ENCODE results near the gene DYNAP. TPM values are rescaled to one million over a fixed set of nuclear protein-coding genes. Genes with fewer than 3 reads are reported as not detected.

Gene DYNAP
- total RNA-seq, 1 donor from 2014 or later, result not detected

GRCh38 chr18:54636217-54636616 lies 45.2 kb downstream of the DYNAP start:
- DNase-seq (ENCODE audit: low read depth in 2 of 2), result no peak

GRCh38 chr18:54641734-54642133 lies 50.7 kb downstream of the DYNAP start:
- DNase-seq (ENCODE audit: low read depth in 2 of 2), result no peak

- peak in 1 of 2 donors; percentile 19 for DNase-seq (ENCODE audit: low read depth in 2 of 2)
Measured at GRCh38 chr18:54647176-54647575, 56.1 kb downstream of the DYNAP start.

Other genes with a start within 250 kb of the DYNAP start
- 0.13 and 0.26 TPM in 2 replicates for gene STARD6, start 233.4 kb upstream of the DYNAP start, total RNA-seq
- gene C18orf54, start 233.3 kb upstream of the DYNAP start, total RNA-seq, result 4.2 and 6.9 TPM in 2 replicates
- not detected in 2 replicates for gene RAB27B, start 237.2 kb downstream of the DYNAP start, total RNA-seq

Data from dermis microvascular lymphatic vessel endothelial cell (primary cell).